Kidney glomerular epithelial cell (primary cell): Measurements from ENCODE around the gene CLC.
"Not testable (repeated sequence)": the region's sequence is repeated elsewhere in the genome, so short reads cannot be mapped to it uniquely, and the experiment has no call there.

Experiments used
- DNase-seq: peaks from one replicate; lab custom pipeline; 2025; lab: John Stamatoyannopoulos, UW

The CLC gene

GRCh38 chr19:39737891-39738290 lies at the start of gene CLC:
CLC (minus strand) TSS chr19:39738029; CDS start chr19:39737952, 77 bp downstream.
- no peak for DNase-seq

- DNase-seq = no peak
These were observed 43.1 kb upstream of the CLC start for GRCh38 chr19:39780894-39781293.

GRCh38 chr19:39778763-39779162 lies 40.9 kb upstream of the CLC start, which contains the start of gene LEUTX:
LEUTX (plus strand) TSS chr19:39778854; CDS start chr19:39778921, 67 bp downstream.
- no peak for DNase-seq

GRCh38 chr19:39768786-39769185 lies 31.0 kb upstream of the CLC start:
- no peak for DNase-seq

GRCh38 chr19:39768334-39768733 lies 30.5 kb upstream of the CLC start:
- DNase-seq = peak; percentile 26

- DNase-seq = peak; percentile 30
These were observed 27.6 kb upstream of the CLC start for GRCh38 chr19:39765091-39766076.

- not testable (repeated sequence) for DNase-seq
These were observed 24.0 kb upstream of the CLC start for GRCh38 chr19:39761851-39762250.

GRCh38 chr19:39759457-39760184 lies 21.8 kb upstream of the CLC start:
- DNase-seq = no peak

GRCh38 chr19:39754971-39755370 lies 17.1 kb upstream of the CLC start:
- DNase-seq = no peak

- DNase-seq = no peak
These were observed 16.7 kb upstream of the CLC start for GRCh38 chr19:39754544-39754943.

- no peak for DNase-seq
These were observed 15.0 kb upstream of the CLC start for GRCh38 chr19:39752795-39753194.

- no peak for DNase-seq
These were observed 14.6 kb upstream of the CLC start for GRCh38 chr19:39752390-39752789.

- DNase-seq = no peak
These were observed 12.2 kb upstream of the CLC start for GRCh38 chr19:39749981-39750380.

- DNase-seq = no peak
These were observed 9.2 kb upstream of the CLC start for GRCh38 chr19:39746836-39747529.

GRCh38 chr19:39745643-39746042 lies 7.8 kb upstream of the CLC start:
- DNase-seq = no peak

GRCh38 chr19:39740395-39740794 lies 2.6 kb upstream of the CLC start:
- DNase-seq = no peak

- no peak for DNase-seq
These were observed 985 bp upstream of the CLC start for GRCh38 chr19:39738814-39739213.

GRCh38 chr19:39737351-39737750 lies 478 bp downstream of the CLC start:
- DNase-seq = no peak

- no peak for DNase-seq
These were observed 1.7 kb downstream of the CLC start for GRCh38 chr19:39736088-39736487.

GRCh38 chr19:39735688-39736087 lies 2.1 kb downstream of the CLC start:
- no peak for DNase-seq

GRCh38 chr19:39733841-39734240 lies 4.0 kb downstream of the CLC start:
- DNase-seq = no peak

- no peak for DNase-seq
These were observed 6.1 kb downstream of the CLC start for GRCh38 chr19:39731685-39732084.
